ENCODE measurements around the gene ST6GALNAC5.

ST6GALNAC5 gene

DNA sequence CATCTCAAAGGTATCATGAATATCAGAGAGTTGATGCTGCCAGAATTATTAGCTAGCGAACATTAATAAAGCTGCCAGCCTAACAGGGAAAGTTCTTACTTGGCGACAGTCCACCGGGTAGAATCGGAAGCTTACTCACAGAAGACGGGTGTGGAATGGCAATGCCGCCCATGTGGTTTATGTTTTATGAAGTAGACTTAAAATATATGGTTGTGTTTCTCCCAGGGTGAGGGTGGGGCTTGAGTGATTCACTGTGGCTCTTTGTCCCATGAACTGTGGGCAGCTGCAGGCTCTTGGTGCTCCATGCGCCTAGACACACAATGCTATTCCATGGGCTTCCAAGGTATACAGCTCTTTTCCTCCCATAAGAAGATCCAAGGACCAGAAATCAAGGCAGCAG, 189.2 kb downstream of the ST6GALNAC5 start:
- TF ChIP-seq ZNF274 (IDR thresholded peaks at IDR 0.05; ENCODE audit: low read depth, low read length): no peak

DNA sequence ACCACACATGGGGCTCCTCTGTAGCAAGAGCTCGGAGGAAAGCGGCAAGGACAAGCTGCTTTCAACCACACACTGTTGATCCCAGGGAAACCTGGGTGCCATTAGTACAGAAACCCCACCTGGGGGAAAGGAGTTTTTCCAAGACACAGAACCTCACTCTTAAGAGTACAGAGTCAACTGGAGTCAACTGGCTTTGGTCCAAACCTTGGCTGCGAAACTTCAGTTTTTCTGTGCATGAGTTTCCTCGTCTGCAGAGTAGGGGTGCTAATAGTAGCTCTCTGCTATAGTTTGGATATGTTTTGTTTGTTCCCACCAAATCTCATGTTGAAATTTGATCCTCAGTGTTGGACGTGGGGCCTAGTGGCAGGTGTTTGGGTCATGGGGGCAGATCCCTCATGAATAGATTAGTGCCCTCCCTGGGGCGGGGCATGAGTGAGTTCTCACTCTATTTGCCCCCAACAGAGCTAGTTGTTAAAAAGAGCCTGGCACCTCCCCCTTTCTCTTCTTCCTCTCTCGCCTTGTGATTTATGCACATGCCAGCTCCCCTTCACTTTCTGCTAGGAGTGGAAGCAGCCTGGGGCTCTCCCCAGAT, 190.8 kb downstream of the ST6GALNAC5 start:
- no peak for TF ChIP-seq ZNF274 (IDR thresholded peaks at IDR 0.05; ENCODE audit: low read depth, low read length)
- H3K4me3 ChIP-seq (ENCODE audit: low read length): no peak overlapping the region

More for the DNA sequence above, 189.2 kb downstream of the ST6GALNAC5 start:
- no peak overlapping the region for H3K4me3 ChIP-seq (ENCODE audit: low read length)

- H3K4me3 ChIP-seq (ENCODE audit: low read length): no peak overlapping the region
- no peak for TF ChIP-seq ZNF274 (IDR thresholded peaks at IDR 0.05; ENCODE audit: low read depth, low read length)
These were observed 192.7 kb downstream of the ST6GALNAC5 start for GRCh38 chr1:77060000-77060399.

DNA sequence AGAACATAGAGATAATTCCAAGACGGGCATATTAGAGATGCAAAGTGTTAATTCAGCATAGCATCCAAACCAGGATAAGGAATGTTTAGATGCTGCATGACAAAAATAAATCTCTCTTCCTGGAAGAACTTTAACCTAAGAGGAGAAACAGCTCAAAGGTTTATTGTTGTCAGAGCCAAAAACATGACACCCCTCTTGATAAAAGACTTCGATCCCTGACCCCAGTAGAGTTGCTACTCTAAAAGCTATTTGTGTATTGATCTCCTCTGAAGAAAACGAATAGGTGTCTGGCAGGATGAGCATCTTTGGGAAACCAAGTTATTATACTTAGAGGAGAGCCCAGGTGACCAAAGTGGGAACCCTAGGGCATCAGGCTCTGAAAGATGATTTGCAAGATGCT, 193.9 kb downstream of the ST6GALNAC5 start:
- no peak overlapping the region for H3K4me3 ChIP-seq (ENCODE audit: low read length)
- TF ChIP-seq ZNF274 (IDR thresholded peaks at IDR 0.05; ENCODE audit: low read depth, low read length): no peak

DNA sequence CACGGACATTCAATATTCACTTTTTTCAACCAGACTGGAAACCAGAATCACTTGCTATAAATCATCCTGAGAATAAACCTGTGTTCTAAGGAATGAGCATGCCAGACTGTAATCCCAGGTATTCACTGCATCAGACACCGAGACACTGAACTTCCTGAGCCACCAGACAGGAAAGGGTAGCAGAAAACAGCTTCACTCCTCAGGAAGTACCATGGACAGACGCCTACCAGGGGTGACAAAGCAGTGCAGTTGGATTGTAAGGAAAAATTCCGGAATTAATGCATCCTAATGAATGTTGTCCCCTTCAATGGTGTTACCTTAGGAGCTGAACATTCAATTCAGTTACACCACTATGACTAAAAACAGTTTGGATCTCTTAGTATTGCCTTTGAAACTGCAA, 195.8 kb downstream of the ST6GALNAC5 start:
- H3K4me3 ChIP-seq (ENCODE audit: low read length): no peak overlapping the region
- no peak for TF ChIP-seq ZNF274 (IDR thresholded peaks at IDR 0.05; ENCODE audit: low read depth, low read length)

DNA sequence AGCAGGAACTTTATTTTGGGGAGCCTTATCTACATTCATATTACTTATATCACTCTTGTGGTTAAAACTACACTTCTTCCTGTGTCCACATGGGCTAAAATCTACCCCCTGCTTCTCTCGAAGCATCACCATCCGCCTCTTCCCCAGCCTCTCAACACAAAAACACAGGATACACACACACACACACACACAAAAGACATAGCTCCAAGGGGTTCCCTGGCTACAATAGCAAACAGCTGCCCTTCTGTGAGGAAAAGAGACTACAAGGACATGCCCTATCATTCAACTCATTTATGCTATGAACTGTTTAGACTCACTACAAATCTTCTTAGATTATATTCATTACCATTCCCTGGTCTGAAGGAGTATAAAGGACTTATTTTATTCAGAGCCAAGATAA, 197.0 kb downstream of the ST6GALNAC5 start:
- no peak for TF ChIP-seq ZNF274 (IDR thresholded peaks at IDR 0.05; ENCODE audit: low read depth, low read length)
- H3K4me3 ChIP-seq (ENCODE audit: low read length): no peak overlapping the region

GRCh38 chr1:77065693-77066342, 198.5 kb downstream of the ST6GALNAC5 start:
- no peak for TF ChIP-seq ZNF274 (IDR thresholded peaks at IDR 0.05; ENCODE audit: low read depth, low read length)
- H3K4me3 ChIP-seq (ENCODE audit: low read length): no peak overlapping the region

GRCh38 chr1:77068013-77068412, 200.7 kb downstream of the ST6GALNAC5 start:
- no peak overlapping the region for H3K4me3 ChIP-seq (ENCODE audit: low read length)
- TF ChIP-seq ZNF274 (IDR thresholded peaks at IDR 0.05; ENCODE audit: low read depth, low read length): no peak

- no peak for TF ChIP-seq ZNF274 (IDR thresholded peaks at IDR 0.05; ENCODE audit: low read depth, low read length)
- H3K4me3 ChIP-seq (ENCODE audit: low read length): no peak overlapping the region
These were observed 209.5 kb downstream of the ST6GALNAC5 start for GRCh38 chr1:77076759-77077158.

DNA sequence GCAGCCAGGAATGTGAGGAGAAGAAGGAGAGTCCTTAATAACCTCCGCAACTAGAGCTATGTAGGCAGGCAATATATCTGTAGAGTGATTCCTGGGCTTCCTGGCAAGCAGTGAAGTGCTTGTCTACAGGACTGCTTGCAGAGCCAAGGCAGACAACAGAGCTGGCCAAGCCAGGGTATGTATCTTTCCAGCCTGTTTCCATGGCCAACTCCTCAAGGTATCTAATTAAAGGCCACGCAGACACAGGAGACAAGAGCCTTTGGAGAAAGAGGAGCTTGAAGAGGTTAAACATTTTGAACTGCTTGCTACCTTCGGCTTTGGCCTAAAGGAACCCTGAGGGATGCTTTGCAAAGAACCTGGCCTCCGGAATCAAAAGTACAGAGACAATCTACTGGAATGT, 214.6 kb downstream of the ST6GALNAC5 start:
- H3K4me3 ChIP-seq (ENCODE audit: low read length): no peak overlapping the region
- TF ChIP-seq ZNF274 (IDR thresholded peaks at IDR 0.05; ENCODE audit: low read depth, low read length): no peak

- no peak for TF ChIP-seq ZNF274 (IDR thresholded peaks at IDR 0.05; ENCODE audit: low read depth, low read length)
- no peak overlapping the region for H3K4me3 ChIP-seq (ENCODE audit: low read length)
These were observed 217.2 kb downstream of the ST6GALNAC5 start for GRCh38 chr1:77084457-77084856.

DNA sequence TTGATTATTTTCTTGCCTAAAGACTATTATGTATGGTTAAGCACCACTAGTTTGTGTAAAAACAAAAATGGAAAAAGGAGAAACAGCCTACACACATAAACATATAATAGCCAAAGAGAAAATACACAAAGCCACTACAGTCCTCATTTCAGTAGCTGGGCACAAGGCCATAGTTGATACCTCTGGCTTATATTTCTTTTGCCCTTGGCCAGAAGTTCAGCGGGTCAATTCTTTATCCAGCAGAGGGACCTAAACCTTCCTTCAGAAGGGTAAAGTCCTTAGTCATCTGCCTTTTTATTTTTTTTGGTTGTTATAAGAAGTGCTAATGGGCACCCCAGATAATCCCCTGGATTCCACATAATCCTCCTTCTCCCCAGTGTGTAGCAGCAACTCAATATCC, 217.8 kb downstream of the ST6GALNAC5 start:
- H3K4me3 ChIP-seq (ENCODE audit: low read length): no peak overlapping the region
- no peak for TF ChIP-seq ZNF274 (IDR thresholded peaks at IDR 0.05; ENCODE audit: low read depth, low read length)

DNA sequence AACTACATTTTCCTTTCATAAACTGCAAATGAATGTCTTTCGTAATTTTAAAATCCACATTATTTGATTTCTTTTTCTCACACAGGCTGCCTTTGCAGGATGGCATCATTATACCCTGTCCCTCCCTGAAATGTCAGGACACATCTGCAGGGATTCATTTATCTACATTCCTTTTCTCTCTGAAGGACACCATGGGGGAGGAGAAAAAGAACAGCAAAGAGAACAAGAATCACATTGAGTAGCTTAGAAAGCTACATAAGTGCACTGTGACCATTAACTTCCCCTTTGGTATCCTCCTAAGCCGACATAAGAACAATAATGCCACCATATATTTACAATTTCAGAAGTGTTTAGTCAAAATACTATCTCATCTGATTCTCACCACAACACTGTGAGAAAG, 222.5 kb downstream of the ST6GALNAC5 start:
- no peak for TF ChIP-seq ZNF274 (IDR thresholded peaks at IDR 0.05; ENCODE audit: low read depth, low read length)
- H3K4me3 ChIP-seq (ENCODE audit: low read length): no peak overlapping the region

- H3K4me3 ChIP-seq (ENCODE audit: low read length): no peak overlapping the region
- no peak for TF ChIP-seq ZNF274 (IDR thresholded peaks at IDR 0.05; ENCODE audit: low read depth, low read length)
These were observed 228.0 kb downstream of the ST6GALNAC5 start for GRCh38 chr1:77095236-77095635.

DNA sequence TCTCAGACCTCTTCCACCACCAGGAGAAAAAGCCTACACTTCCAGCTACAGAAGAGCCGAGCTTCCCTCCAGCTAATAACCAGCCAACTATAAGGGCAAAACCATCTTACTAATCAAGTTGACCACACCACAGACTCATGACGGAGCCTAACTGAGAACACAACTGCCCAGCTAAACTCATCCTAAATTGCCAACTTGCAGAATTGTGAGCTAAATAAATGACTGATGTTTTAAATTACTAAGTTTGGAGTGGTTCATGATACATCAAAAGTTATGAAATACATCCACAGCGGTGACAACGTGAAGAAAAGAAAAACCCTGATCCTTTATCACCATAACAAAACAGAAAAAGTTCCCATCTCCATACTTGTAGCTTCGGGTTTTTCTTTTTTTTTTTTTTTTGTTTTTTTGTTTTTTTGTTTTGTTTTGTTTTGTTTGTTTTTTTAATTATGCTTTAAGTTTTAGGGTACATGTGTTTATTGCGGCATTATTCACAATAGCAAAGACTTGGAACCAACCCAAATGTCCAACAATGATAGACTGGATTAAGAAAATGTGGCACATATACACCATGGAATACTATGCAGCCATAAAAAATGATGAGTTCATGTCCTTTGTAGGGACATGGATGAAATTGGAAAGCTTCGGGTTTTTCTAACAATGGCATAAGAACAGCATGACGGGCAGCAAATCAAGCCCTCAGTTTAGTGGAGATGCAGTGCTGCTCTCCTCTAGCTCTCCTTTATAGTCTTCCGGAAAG, 229.4 kb downstream of the ST6GALNAC5 start:
- no peak for TF ChIP-seq ZNF274 (IDR thresholded peaks at IDR 0.05; ENCODE audit: low read depth, low read length)

More for the DNA sequence above, 229.4 kb downstream of the ST6GALNAC5 start:
- no peak overlapping the region for H3K4me3 ChIP-seq (ENCODE audit: low read length)
